ENCODE results near the gene FRG2. TPM values are rescaled to one million over a fixed set of nuclear protein-coding genes. Genes with fewer than 3 reads are reported as not detected.
"Not testable (repeated sequence)": the region's sequence is repeated elsewhere in the genome, so short reads cannot be mapped to it uniquely, and the experiment has no call there.

FRG2 gene
- total RNA-seq, 1 experiment from 2014 or later: not detected

DNA sequence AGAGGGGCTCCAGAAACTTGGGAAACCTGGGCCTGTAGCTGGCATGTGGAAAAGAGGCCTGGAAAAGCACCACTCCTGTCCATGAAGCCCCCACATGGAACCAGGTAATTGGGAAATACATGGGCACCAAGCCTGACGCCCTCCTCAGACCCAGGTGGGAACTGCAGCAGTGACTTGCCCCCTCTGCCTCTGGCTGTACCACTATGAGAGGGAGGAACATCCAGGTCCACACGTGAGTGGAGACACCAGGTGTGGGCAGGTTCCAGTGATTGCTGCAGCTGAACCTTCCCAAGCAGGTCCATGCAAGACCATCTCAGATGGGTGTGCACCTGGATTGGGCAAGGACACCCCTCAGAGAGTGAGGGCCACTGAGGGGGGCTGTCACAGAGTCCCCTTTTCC is 46.8 kb downstream of the FRG2 start:
- H3K9me3 Mint-ChIP-seq: peaks cover 63 to 80% of the 10 kb centered on the region in 2 experiments
- not testable (repeated sequence) for H2BK15ac ChIP-seq (ENCODE audit: low read depth, low read length); H3K79me2 ChIP-seq (ENCODE audit: insufficient read depth, low read length); H3K79me1 ChIP-seq (ENCODE audit: insufficient read depth, low read depth, low read length, poor library complexity, severe bottlenecking); H3K9ac ChIP-seq (ENCODE audit: extremely low read depth, insufficient read length, low read length); H2AK5ac ChIP-seq (ENCODE audit: insufficient read length, low read length); H2AFZ ChIP-seq (ENCODE audit: low read length); H4K5ac ChIP-seq (ENCODE audit: insufficient read length, low read depth, low read length); H2BK20ac ChIP-seq (ENCODE audit: low read depth, low read length, poor library complexity, severe bottlenecking); H3K27me3 ChIP-seq (ENCODE audit: insufficient read depth, low read length); H4K8ac ChIP-seq (replicated peaks; ENCODE audit: insufficient read length, low read depth, low read length); H4K20me1 ChIP-seq (ENCODE audit: control insufficient read depth, insufficient read depth, insufficient read length); H3K18ac ChIP-seq (ENCODE audit: insufficient read length, low read depth, low read length); H3K27me3 Mint-ChIP-seq (ENCODE audit: low read depth); H3K4ac ChIP-seq (ENCODE audit: low read depth, low read length); H3T11ph ChIP-seq (ENCODE audit: low read length); H3K27ac Mint-ChIP-seq; H3K14ac ChIP-seq (ENCODE audit: insufficient read depth, low read length); H3K56ac ChIP-seq (ENCODE audit: insufficient read length, low read depth, low read length); H4K91ac ChIP-seq (ENCODE audit: insufficient read length, low read depth, low read length); H3K9me3 ChIP-seq (ENCODE audit: control insufficient read depth, low read depth, low read length); H3K4me1 ChIP-seq (ENCODE audit: insufficient read depth, low read length); H3K4me1 Mint-ChIP-seq; H2BK12ac ChIP-seq (ENCODE audit: insufficient read length, low read depth, low read length); H3K27ac ChIP-seq (ENCODE audit: insufficient read length, low read depth, low read length); H3K23me2 ChIP-seq (ENCODE audit: insufficient read length, low read depth, low read length, poor library complexity, severe bottlenecking); H2BK120ac ChIP-seq (ENCODE audit: low read depth, low read length, poor library complexity, severe bottlenecking); H3K4me2 ChIP-seq (ENCODE audit: insufficient read depth, insufficient read length, low read length); H3K23ac ChIP-seq (ENCODE audit: insufficient read length, low read depth, low read length); H3K4me3 Mint-ChIP-seq; H2BK5ac ChIP-seq (ENCODE audit: insufficient read length, low read length)
- TF ChIP-seq, protein P1, sequence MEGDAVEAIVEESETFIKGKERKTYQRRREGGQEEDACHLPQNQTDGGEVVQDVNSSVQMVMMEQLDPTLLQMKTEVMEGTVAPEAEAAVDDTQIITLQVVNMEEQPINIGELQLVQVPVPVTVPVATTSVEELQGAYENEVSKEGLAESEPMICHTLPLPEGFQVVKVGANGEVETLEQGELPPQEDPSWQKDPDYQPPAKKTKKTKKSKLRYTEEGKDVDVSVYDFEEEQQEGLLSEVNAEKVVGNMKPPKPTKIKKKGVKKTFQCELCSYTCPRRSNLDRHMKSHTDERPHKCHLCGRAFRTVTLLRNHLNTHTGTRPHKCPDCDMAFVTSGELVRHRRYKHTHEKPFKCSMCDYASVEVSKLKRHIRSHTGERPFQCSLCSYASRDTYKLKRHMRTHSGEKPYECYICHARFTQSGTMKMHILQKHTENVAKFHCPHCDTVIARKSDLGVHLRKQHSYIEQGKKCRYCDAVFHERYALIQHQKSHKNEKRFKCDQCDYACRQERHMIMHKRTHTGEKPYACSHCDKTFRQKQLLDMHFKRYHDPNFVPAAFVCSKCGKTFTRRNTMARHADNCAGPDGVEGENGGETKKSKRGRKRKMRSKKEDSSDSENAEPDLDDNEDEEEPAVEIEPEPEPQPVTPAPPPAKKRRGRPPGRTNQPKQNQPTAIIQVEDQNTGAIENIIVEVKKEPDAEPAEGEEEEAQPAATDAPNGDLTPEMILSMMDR (conservative IDR thresholded peaks at IDR 0.05): 0 out of 3 replicates have a peak, but pooled peaks have one; percentile 16
- WGBS (ENCODE audit: extremely low coverage, insufficient read length, low lambda C conversion rate): no CpG with 5 or more reads among the region's 2 CpGs
- DNase-seq: peak; percentile 49
- H3K36me3 Mint-ChIP-seq (ENCODE audit: insufficient read depth in 1 of 3, low read depth in 3 of 3): peaks cover 7 to 29% (median 11%) of the 10 kb centered on the region in 3 experiments; a peak in 6 of 7 replicates

Data from H9 (cell line).